Brain microvascular endothelial cell (primary cell): ENCODE results near the gene TRPV4.

Source experiments
- DNase-seq: peaks from one replicate; pipeline ENCODE4 v3.0.0-alpha.2; 2020
- H3K27ac ChIP-seq: fragments of 250-450 bp; sonication (Bioruptor Pico); 2 replicates; pipeline ENCODE4 v1.5.1; 2020; ENCODE audit warnings: mild to moderate bottlenecking, moderate library complexity
- H3K27me3 ChIP-seq: fragments of 250-450 bp; sonication (Bioruptor Pico); replicated peaks from 2 replicates; pipeline ENCODE4 v1.5.1; 2020; ENCODE audit warnings: mild to moderate bottlenecking
- H3K36me3 ChIP-seq: fragments of 250-450 bp; sonication (Bioruptor Pico); replicated peaks from 2 replicates; pipeline ENCODE4 v1.5.1; 2020; ENCODE audit warnings: mild to moderate bottlenecking
- H3K4me3 ChIP-seq: 2 replicates; pipeline ENCODE4 v1.5.1; 2011; ENCODE audit warnings: low read depth, mild to moderate bottlenecking, control low read depth, low read length, moderate library complexity
- CTCF ChIP-seq: IDR thresholded peaks from 2 replicates; pipeline ENCODE4 v1.5.1; 2011; ENCODE audit warnings: low read depth, mild to moderate bottlenecking, moderate library complexity, low read length, control low read depth, inconsistent platforms; ENCODE audit errors: missing control alignments
- in situ Hi-C: cut with HindIII; loops from 2 replicates; pipeline ENCODE4 v1.10.0; 2017; ENCODE audit warnings: low sequenced_read_pairs, low pct_ligation_motif_present

The TRPV4 gene

DNA sequence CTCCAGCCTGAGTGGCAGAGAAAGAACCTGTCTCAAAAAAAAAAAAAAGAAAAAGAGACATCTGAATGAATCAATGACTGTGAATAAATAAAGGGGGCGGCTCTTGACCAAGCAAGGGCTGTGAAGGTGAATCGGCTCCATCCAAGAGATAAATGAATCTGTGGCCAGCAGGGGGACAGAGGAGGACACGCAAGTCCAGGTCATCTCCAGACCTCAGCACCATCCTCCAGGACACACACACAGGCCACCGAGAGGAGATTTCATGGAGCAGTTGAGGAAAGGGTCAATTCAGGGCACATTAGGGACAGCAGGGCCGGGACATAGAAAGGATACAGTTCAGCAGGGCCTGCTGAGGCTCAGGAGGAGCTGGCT lies 21.6 kb downstream of the TRPV4 start:
- Histone ChIP-seq H3K36me3 (no peaks in the 10 kb centered on the region), H3K27ac (no peak overlapping the region), H3K4me3 (no peak overlapping the region), H3K27me3 (no peaks in the 10 kb centered on the region)
- in situ Hi-C loops: no loop called here
- TF ChIP-seq CTCF: no peak
- DNase-seq: no peak

- TF ChIP-seq CTCF: no peak
- DNase-seq: no peak
- no peak overlapping the region for H3K27ac ChIP-seq
- in situ Hi-C loops: no loop called here
- no peaks in the 10 kb centered on the region for H3K27me3 ChIP-seq
- H3K4me3 ChIP-seq: no peak overlapping the region
- no peaks in the 10 kb centered on the region for H3K36me3 ChIP-seq
Measured at GRCh38 chr12:109810954-109811623, 22.1 kb downstream of the TRPV4 start.

DNA sequence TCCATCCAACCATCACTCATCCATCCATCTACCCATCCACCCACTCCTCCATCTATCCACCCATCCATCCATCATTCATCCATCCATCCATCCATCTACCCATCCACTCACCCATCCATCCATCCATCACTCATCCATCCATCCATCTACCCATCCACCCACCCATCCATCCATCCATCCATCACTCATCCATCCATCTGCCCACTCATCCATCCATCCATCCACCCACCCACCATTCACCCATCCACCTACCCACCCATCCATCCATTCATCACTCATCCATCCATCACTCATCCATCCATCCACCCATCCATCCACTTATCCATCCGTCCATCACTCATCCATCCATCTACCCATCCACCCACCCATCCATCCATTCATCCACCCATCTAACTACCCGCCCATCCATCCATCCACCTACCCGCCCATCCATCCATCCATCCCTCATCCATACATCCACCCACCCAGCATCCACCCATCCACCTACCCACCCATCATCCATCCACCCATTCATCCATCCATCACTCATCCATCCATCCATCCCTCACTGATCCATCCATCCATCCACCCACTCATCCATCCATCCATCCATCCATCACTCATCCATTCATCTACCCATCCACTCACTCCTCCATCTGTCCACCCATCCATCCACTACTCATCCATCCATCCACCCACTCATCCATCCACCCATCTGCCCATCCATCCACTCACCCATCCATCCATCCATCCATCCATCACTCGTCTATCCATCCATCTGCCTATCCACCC lies 24.1 kb downstream of the TRPV4 start:
- H3K36me3 ChIP-seq: no peaks in the 10 kb centered on the region
- no peak overlapping the region for H3K27ac ChIP-seq
- H3K4me3 ChIP-seq: no peak overlapping the region
- DNase-seq: no peak
- in situ Hi-C loops: no loop called here
- no peak for TF ChIP-seq CTCF
- no peaks in the 10 kb centered on the region for H3K27me3 ChIP-seq

DNA sequence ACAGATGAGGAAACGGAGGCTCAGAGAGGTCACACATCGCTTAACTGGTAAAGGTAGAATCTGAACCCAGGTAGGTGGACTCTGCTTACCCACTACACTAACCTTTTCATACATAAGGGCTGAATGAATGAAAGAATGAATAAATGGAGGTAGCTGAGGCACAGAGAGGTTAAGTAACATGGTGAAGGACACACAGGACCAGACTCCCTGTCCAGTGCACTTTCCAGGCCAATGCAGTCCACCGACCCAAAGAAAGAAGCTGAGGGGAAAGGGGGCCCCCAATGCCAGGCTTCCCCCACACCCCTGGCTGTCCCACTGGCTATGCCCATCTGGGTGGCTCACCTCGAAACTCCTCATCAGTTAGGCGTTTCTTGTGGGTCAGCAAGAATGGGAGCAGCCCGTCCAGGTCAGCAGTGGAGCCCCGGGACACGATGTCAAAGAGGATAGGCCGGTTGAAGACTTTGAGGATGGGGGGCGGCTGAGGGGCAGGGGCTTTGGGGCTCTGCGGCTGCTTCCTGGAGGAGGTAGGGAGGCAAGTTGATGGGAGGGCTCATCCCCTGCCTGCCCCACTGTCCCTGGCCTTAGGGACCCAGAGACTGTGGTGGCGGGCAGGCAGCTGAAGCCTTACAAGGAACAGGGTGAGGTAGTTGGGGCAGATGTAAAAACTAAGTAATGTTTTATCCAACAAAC lies 25.1 kb downstream of the TRPV4 start:
- H3K4me3 ChIP-seq: no peak overlapping the region
- no peak overlapping the region for H3K27ac ChIP-seq
- in situ Hi-C loops: no loop called here
- DNase-seq: no peak
- TF ChIP-seq CTCF: no peak
- H3K27me3 ChIP-seq: no peaks in the 10 kb centered on the region
- H3K36me3 ChIP-seq: no peaks in the 10 kb centered on the region

- in situ Hi-C loops: no loop called here
Measured at GRCh38 chr12:109804820-109805761, 28.1 kb downstream of the TRPV4 start.

More at GRCh38 chr12:109804820-109805761, 28.1 kb downstream of the TRPV4 start:
- DNase-seq: peak; percentile 22
- TF ChIP-seq CTCF: peak; percentile 99
- Histone ChIP-seq H3K4me3 (no peak overlapping the region), H3K27me3 (no peaks in the 10 kb centered on the region), H3K36me3 (no peaks in the 10 kb centered on the region), H3K27ac (no peak overlapping the region)
